GM19099 (cell line): ENCODE results near the gene AFF3.

Experiments
- POLR2A ChIP-seq: IDR thresholded peaks from 3 replicates; pipeline ENCODE4 v1.6.1; 2011; ENCODE audit warnings: low read depth; ENCODE audit not compliant: insufficient read length; ENCODE audit errors: extremely low read depth

The AFF3 gene

DNA sequence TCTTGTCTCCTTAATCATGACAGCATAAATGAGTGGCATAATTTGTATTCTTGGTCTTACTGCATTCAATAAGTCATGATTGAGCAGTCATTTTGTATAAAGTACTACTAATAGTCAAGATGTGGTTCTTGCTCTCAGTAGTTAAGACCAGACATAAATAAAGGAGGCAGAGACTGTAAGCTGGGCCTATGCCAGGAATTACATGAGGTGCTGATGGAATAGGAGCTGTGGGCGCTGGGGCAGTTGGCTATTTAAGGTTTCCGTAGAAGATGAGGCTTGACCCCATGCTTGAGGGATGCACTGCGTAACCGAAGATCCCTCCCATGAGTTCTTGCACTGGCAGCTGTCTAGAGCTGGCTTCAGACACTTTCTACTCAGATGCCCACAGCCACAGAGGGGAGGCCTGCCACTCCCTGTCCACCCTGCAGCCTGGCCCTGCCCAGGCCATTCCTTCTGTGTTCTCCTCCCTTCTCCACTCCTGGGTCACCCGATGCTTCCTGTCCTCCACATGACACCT is 501.7 kb downstream of the AFF3 start:
- no peak for TF ChIP-seq POLR2A

DNA sequence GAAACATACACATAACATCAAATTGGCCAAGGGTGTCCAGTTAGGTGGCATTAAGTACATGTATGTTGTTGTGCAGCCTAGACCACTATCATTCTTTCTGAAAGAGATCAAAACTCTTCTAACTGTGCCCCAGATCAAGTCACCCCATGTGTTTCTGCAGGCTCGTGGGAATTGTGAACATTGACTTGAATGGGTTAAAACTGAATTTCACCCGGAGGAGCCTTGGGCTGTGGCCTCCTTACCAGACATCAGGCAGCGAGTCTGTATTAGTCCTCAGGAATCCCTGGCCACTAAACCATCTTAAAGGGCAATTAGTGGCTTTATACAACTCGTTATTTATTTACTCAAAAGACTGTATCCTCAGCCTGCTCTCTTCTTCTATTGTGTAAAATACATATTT is 503.6 kb downstream of the AFF3 start:
- TF ChIP-seq POLR2A, result no peak

DNA sequence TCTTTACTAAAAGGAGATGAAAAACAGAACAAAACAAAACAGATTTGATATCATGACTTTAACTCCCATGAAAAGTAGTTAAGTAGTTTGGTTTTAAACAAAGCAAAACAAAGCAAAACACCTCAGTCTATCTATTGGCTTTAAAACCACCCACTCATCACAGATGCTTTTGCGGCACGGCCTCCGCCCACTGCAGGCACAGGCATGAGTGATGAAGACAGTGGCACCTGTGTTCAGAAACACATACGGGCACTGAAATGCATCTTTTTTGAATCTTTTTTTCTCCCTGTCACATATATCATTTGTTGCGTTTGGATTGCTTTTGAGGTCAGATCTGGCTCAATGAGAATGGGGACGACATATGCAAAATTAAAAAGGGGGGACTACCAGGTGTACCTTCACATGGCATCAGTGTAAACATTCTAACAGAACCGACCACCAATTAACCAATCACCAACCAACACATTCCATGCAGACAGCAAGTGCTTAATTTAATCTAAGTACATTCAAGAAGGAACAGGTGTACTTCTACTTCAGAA is 505.2 kb downstream of the AFF3 start:
- TF ChIP-seq POLR2A, result no peak

DNA sequence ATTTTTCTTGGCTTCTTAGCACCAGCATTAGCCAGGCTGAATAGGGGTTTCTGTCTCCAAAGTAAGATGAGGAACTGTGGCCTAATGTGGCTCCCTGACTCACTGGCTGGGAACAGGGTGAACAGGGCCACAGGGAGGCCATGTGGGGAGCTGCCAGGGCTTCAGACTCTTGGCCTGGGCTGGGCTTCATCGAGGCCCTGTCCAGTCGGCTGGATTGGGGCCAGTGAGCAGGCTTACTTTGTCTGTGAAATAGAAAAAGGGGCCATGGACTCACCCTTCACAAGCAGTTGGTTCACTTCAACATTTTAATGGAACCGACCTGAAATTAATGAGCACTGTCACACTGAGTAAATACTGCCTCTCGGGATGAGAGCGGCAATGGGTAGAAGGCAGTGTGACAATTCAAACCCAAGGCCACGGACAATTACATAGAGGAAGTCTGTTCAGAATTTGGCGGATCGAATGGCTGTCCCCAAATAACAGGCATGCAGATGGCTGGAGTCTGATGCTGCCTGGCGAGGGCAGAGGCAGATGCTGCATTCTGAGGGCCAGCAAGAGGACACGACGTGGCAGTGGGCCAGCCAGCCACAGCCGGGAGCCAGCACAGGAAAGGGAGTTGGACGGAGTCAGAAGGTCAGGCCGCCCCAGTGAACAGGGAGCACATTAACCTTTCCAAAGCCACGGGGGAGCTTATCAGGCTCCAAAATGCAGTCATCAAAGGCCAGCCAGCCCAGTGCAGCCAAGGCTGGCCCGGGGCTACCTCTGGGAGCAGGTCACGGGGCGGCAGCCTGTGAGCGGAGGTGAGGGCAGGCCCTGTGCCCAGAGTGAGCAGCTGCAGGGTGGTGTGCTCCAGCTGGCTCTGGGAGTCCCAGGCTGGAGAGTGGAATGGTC is 506.0 kb downstream of the AFF3 start:
- TF ChIP-seq POLR2A, result no peak

DNA sequence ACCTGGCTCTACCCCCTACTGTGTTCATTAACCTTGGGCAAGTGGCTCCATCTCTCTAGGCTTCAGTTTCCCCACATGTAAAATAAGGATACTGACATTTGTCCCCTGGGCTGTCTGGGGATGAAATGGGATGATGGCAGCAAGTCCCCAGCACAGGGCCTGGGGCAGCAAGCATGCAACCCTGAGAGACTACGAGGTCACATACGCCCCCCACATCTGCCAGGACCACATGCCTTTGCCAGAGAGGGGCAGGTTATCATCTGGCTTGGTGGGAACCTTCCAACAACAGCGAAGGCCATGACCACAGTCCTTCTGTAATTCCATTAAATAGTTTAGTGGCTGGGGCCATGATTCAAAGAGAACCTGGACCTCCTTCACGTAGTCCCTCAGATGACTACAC is 506.7 kb downstream of the AFF3 start:
- no peak for TF ChIP-seq POLR2A

DNA sequence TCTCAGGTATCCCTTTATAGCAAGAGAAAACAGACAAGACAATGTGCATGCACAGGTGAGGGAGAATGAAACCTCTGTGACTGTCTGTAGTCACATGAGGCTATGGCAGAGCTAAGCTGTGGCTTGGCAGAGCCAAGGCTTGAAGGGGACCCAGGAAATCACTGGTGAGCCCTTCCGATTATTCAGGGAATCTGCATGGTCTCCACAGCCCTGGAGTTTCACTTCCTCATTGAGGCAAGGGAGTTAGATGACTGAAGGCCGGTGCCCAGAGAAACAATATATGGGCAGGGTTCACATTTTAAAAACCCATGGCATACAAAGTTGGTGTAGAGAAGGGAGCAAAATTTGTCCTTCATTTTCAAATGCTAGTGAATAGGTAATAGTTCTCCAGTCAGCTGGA is 508.2 kb downstream of the AFF3 start:
- no peak for TF ChIP-seq POLR2A

DNA sequence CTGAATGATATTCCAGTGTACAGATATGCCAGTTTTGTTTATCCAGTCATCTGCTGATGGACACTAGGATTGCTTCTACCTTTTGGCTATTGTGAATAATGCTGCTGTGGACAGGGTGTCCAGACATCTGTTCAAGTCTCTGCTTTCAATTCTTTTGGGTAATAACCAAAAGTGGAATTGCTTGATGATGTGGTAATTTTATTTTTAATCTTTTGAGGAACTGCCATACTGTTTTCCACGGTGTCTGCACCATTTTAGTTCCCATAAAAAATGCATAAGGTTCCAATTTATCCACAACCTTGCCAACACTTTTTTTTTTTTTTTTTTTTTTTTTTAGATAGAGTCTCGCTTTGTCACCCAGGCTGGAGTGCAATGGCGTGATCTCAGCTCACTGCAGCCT is 510.7 kb downstream of the AFF3 start:
- no peak for TF ChIP-seq POLR2A

DNA sequence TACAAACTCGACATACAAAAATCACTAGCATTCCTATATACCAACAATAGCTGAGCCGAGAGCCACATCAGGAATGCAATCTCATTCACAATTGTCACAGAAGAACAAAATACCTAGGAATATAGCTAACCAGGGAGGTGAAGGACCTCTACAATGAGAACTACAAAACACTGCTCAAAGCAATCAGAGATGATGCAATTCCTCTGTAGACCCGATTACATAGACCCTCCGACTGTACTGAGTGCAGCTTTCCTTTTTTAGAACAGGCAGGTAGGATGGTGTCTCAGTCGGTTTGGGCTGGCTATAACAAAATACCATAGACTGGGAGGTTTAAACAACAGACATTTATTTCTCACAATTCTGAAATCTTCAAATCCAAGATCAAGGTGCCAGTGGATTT is 513.1 kb downstream of the AFF3 start:
- TF ChIP-seq POLR2A, result no peak

DNA sequence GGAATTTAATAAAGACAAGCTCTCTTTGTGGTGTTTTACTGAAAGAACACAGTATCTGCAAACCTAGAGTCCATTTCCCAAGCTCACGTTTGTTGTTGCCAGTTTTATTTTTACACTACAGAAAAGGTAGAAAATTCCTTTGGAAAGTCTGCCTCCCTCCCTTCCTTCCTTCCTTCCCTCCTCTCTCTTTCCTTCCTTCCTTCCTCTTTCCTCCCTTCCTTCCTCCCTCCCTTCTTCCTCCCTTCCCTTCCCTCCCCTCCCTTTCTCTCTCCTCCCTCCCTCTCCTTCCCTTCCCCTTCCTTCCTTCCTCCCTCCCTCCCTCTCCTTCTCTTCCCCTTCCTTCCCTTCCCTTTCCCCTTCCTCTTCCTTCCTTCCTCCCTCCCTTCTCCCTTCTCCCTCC is 516.2 kb downstream of the AFF3 start:
- no peak for TF ChIP-seq POLR2A

DNA sequence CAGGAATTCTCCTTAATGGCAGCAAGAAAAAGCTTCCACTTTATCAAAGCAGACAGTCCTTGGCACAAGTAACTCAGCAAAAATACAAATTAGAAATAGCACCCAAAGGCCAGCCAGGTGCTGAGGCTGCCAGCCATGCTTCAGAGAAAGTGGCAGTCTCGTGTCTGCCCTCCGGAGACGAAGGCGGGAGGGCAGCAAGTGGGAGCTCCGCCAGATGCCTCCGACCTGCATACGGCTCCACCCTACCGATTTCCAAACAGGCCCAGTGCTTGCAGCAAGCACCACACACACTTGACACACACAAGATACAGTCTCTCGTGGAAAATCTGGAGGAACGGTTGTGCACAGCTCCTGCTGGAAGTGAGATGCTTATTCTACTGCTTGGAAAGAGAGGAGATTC is 517.7 kb downstream of the AFF3 start:
- no peak for TF ChIP-seq POLR2A

DNA sequence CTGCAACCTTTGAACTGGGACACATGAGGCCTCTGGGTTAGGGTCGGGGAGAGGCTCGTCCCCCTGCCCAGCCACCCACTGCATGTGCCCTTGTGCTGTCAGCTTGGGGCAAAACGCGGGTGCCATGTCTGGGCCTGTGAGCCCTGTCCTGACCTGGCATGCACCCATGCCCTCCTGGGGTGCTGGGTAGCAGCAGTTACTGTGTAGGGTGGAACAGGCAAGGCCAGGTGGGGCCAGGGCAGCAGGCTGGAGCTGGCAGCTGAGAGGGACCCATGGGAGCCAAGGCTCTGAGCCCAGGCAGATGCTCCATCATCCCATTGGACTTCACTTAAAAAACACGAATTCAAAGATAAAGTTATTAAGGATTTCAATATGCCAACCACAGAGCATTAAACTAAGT is 518.8 kb downstream of the AFF3 start:
- no peak for TF ChIP-seq POLR2A

DNA sequence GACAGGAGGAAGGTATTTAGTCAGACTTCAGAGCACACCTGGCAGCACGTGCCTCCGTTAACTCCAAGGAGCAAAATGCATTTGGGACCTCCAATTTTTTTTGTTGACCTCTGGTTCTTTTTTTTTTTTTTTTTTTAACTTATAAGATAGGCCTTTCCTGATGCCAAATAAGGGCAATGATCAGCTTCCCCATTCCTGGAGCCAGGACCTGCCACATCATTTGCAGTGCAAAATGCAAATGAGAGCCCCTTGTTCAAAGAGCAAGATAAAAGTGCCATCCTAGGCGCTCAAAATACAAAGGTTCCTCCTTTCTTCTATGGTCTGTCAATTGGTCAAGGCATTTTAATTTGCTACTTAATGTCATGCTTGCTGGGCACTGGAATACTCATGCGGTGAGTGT is 519.4 kb downstream of the AFF3 start:
- TF ChIP-seq POLR2A, result no peak

DNA sequence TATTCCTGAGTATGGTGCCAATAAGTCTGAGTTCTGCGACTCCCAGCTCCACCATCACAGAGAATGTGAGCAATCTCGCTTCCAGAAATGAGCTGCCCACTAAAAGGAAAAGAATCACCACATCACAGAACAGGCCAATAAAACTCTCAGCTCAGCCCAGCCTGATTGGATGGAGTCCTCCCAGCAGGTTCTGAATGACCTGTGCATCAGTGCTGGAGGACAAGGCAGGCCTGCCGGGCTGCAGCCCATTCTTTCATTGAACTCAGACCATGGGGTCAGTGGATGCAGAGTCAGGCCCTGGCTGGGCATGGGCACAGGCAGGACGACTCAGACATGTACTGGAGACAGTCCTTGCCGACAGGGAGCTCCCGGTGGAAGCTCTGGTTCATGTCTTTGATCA is 519.9 kb downstream of the AFF3 start:
- TF ChIP-seq POLR2A, result no peak

DNA sequence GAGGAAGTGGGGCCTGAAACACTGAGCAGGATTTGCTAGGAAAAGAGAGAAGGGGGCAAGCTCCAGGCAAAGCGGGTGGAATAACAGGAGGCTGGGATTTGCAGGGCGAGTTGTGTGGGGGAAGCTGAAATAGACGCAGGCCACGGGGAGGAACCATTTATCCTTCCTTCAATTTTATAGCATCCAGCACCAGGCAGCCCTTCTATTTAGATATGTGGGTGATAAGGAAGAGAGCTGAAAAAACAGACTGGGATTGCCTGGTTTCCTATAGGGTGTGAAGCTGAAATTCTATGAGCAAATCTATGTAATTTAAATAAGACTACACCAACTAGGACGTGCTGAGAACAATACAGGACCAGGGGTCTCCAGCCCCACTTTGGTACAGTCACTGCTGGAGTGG is 520.6 kb downstream of the AFF3 start:
- no peak for TF ChIP-seq POLR2A

DNA sequence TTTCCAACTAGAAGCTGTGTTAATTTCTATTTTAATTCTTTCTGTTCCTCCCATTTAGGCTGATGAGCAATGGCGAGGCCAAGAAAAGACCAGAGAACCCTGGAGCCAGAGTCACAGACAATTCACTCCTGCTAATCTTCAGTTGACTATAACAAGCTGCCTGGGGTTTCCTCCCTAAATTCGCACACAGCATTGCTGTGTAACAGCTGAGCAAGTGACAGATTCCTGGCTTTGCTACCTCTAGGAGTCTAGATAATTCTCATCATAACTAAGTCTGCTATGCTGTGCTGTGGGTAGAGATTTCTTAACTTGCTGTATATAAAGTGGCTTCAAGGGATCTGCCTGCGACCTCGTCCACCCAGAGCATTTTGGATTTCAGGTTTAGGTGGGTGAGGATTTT is 521.3 kb downstream of the AFF3 start:
- no peak for TF ChIP-seq POLR2A

DNA sequence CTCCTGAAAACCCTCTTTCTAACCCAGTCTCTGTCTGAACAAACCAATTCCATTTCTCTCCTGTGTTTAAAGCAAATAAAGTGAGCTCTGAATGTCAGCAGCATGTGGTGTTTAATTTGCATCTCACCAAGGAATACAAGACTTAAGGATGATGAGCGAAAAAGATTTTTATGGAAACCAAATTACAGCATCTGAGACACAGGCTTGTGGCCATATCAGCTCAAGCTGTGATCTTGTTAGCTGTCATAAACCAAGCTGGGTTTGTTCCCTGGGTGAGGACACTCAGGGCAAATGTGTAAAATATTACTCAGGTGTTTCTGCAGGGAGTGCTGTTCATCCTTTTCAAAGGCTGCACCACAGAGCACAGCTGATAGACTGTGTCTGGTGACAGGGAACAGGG is 523.2 kb downstream of the AFF3 start:
- no peak for TF ChIP-seq POLR2A
